Gastrocnemius medialis (tissue), 4 donors: Measurements from ENCODE around the gene MRAP2. TPM values are rescaled to one million over a fixed set of nuclear protein-coding genes. Genes with fewer than 3 reads are reported as not detected.
"Not testable (repeated sequence)": the region's sequence is repeated elsewhere in the genome, so short reads cannot be mapped to it uniquely, and the experiment has no call there.

Source experiments
- ATAC-seq, 2 donors: fragments of 150-250 bp; one replicate each; pipeline ENCODE4 v1.9.1; 2016
- DNase-seq, 2 donors: peaks; one replicate each; pipeline ENCODE4 v3.0.0-alpha.2; 2019
- H3K27ac ChIP-seq, 4 donors: fragments of 200-600 bp; sonication (generic); 1 replicate in 1 of 4; 2 replicates in 3 of 4; pipeline ENCODE4 v1.5.1; 2016 to 2018; ENCODE audit warnings: mild to moderate bottlenecking in 2 of 4, moderate library complexity in 1 of 4
- H3K27me3 ChIP-seq, 3 donors: fragments of 200-600 bp; sonication (generic) in 2 of 3; 1 replicate in 1 of 3; 2 replicates in 2 of 3; pipeline versions ENCODE4 v1.5.1 to v1.6.0; 2016 to 2019; ENCODE audit warnings: mild to moderate bottlenecking in 1 of 3, moderate library complexity in 1 of 3
- H3K36me3 ChIP-seq, 2 donors: fragments of 200-600 bp; sonication (generic) in 1 of 2; one replicate each; pipeline ENCODE4 v1.5.1; 2017 to 2018
- H3K4me1 ChIP-seq, 2 donors: fragments of 200-600 bp; sonication (generic) in 1 of 2; one replicate each; pipeline ENCODE4 v1.5.1; 2016 to 2017; ENCODE audit warnings: mild to moderate bottlenecking in 2 of 2
- H3K4me3 ChIP-seq, 4 donors: fragments of 200-600 bp; sonication (generic) in 3 of 4; 1 replicate in 1 of 4; 2 replicates in 3 of 4; pipeline ENCODE4 v1.5.1; 2016 to 2019; ENCODE audit warnings: mild to moderate bottlenecking in 2 of 4
- H3K9me3 ChIP-seq, 3 donors: fragments of 200-600 bp; sonication (generic) in 2 of 3; 1 replicate in 1 of 3; 2 replicates in 2 of 3; pipeline ENCODE4 v1.5.1; 2016 to 2019
- POLR2A ChIP-seq, 2 donors: fragments of 450-650 bp; IDR thresholded peaks; one replicate each; pipeline ENCODE4 v1.6.1; 2017; ENCODE audit warnings: antibody characterized with exemption in 2 of 2, mild to moderate bottlenecking in 2 of 2, moderate library complexity in 2 of 2
- in situ Hi-C, 4 donors: fragments of 200-750 bp; cut with MboI; loops; one replicate each; pipeline versions ENCODE4 v1.15.0 to v1.8.0; 2017; ENCODE audit warnings: low sequenced_read_pairs in 4 of 4
- intact Hi-C: fragments of 100-400 bp; cut with DNase I; formaldehyde crosslinking; loops from one replicate; pipeline ENCODE4 v1.15.1; 2023; ENCODE audit warnings: low total_unique reads
- total RNA-seq, 4 donors: library from RNA; depleted of rRNA; stranded (reverse); fragments of >200 nt; gene quantifications; one replicate each; pipeline versions ENCODE4 v1.1.0 to v1.2.3, GENCODE V29; 2016
- TF ChIP-seq, protein P1 (sequence below), 5 experiments: fragments of 450-650 bp in 3 of 5; fragments of 200-600 bp in 2 of 5; sonication (generic) in 2 of 5; IDR thresholded peaks in 4 of 5; conservative IDR thresholded peaks in 1 of 5; 1 replicate in 4 of 5; 2 replicates in 1 of 5; pipeline ENCODE4 v1.5.1; 2016 to 2019; ENCODE audit warnings: antibody characterized with exemption in 5 of 5, mild to moderate bottlenecking in 3 of 5, moderate library complexity in 3 of 5

MRAP2 gene
- total RNA-seq, 4 donors from 2014 or later, result 0.29 TPM; not detected in 3

DNA sequence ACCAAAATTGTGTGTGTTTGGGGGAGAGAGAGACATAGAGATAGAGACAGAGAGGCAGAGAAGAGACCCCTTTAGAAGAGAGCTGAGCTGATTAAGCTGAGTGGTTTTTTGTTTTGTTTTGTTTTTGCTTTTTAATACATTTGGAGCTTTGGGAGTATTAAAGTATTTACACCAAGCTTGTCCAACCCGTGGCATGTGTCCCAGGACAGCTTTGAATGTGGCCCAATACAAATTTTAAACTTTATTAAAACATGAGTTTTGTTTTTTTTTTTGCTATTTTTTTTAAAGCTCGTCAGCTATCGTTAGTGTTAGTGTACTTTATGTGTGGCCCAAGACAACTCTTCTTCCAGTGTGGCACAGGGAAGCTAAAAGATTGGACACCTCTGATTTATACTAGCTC is 56.0 kb downstream of the MRAP2 start:
- Histone ChIP-seq H3K4me3 (no peak overlapping the region), H3K27me3 (no peaks in the 10 kb centered on the region), H3K4me1 (no peaks in the 10 kb centered on the region), H3K36me3 (no peaks in the 10 kb centered on the region), H3K27ac (no peak overlapping the region), H3K9me3 (no peaks in the 10 kb centered on the region)
- ATAC-seq, result no peak
- intact Hi-C loops, result no loop called here
- in situ Hi-C loops, result no loop called here
- no peak for DNase-seq
- TF ChIP-seq, protein P1, sequence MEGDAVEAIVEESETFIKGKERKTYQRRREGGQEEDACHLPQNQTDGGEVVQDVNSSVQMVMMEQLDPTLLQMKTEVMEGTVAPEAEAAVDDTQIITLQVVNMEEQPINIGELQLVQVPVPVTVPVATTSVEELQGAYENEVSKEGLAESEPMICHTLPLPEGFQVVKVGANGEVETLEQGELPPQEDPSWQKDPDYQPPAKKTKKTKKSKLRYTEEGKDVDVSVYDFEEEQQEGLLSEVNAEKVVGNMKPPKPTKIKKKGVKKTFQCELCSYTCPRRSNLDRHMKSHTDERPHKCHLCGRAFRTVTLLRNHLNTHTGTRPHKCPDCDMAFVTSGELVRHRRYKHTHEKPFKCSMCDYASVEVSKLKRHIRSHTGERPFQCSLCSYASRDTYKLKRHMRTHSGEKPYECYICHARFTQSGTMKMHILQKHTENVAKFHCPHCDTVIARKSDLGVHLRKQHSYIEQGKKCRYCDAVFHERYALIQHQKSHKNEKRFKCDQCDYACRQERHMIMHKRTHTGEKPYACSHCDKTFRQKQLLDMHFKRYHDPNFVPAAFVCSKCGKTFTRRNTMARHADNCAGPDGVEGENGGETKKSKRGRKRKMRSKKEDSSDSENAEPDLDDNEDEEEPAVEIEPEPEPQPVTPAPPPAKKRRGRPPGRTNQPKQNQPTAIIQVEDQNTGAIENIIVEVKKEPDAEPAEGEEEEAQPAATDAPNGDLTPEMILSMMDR (IDR thresholded peaks at IDR 0.05 in 4 of 5, conservative IDR thresholded peaks at IDR 0.05 in 1 of 5), result no peak
- TF ChIP-seq POLR2A (IDR thresholded peaks at IDR 0.05), result no peak

DNA sequence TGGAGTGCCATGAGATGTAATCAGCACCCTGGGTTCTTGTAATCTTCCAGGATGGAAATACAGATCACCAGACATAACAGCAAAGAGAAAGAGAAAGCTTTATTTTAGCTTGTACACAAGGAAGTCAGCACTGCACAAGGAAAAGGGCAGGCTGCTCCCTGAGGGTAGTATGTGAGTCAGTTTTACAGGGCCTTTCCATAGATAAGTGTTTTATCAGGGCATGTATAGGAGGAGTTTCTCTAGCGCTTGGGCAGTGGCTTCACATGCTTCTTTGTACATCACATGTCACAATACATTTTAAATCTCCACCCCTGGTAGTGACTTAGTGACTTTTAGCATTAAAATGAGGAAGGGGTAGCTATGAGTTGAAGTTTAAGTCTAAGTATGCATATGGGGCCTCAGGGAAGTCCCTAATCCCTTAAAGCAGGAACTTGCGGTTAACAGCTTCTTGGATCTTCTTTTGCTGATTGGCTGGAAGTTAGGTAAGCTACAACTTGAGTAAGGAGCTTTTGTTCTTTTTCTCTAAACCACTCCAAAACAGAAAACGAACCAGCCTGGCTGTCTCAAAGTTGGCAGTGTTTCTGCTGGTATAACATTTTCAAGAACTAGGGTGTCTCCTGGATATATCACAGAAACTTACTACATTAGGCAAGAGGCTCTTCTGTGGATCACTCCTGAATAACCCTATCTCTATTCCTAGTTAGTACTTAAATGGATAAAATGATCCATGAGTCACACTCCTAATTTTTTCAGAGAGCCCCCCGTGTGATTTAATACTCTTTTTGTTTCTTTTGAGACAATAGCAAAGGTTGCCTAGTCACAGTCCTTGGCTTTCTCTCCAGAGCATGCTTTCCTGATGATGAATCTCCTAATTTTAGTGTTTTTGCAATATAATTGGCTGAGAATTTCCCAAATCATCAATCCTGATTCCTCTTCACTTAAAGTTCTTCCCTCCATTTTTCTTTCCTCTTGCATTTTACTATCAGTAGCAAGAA is 60.2 kb downstream of the MRAP2 start:
- Histone ChIP-seq H3K4me3 (no peak overlapping the region), H3K4me1 (no peaks in the 10 kb centered on the region), H3K27me3 (no peaks in the 10 kb centered on the region), H3K27ac (no peak overlapping the region), H3K9me3 (no peaks in the 10 kb centered on the region), H3K36me3 (no peaks in the 10 kb centered on the region)
- TF ChIP-seq, protein P1 (IDR thresholded peaks at IDR 0.05 in 4 of 5, conservative IDR thresholded peaks at IDR 0.05 in 1 of 5), result no peak
- no peak for TF ChIP-seq POLR2A (IDR thresholded peaks at IDR 0.05)
- in situ Hi-C loops, result no loop called here
- DNase-seq, result no peak
- intact Hi-C loops, result no loop called here
- ATAC-seq, result no peak

DNA sequence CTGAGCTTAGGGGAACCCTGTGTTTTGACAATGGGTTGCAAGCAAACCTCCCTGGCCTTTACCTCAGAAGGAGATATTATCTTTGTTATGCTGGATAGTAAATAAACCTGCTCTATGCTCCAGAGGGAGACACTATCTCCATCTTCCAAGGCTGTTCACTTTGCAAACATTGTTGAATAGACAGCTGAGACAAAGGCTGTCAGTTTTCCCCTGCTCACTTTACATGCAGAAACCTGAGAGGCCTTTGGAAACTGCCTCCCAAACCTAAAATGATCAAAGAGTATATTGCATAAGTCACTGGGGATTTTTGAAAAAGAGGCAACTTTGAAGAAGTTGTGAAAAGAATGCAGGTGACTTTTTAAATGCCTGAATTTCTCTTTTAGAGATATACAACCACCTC is 61.6 kb downstream of the MRAP2 start:
- in situ Hi-C loops, result no loop called here
- no peak for ATAC-seq
- Histone ChIP-seq H3K4me3 (no peak overlapping the region), H3K36me3 (no peaks in the 10 kb centered on the region), H3K27me3 (no peaks in the 10 kb centered on the region), H3K27ac (no peak overlapping the region), H3K9me3 (no peaks in the 10 kb centered on the region), H3K4me1 (no peaks in the 10 kb centered on the region)
- no peak for DNase-seq
- no peak for TF ChIP-seq POLR2A (IDR thresholded peaks at IDR 0.05)
- TF ChIP-seq, protein P1 (IDR thresholded peaks at IDR 0.05 in 4 of 5, conservative IDR thresholded peaks at IDR 0.05 in 1 of 5), result no peak
- intact Hi-C loops, result no loop called here

DNA sequence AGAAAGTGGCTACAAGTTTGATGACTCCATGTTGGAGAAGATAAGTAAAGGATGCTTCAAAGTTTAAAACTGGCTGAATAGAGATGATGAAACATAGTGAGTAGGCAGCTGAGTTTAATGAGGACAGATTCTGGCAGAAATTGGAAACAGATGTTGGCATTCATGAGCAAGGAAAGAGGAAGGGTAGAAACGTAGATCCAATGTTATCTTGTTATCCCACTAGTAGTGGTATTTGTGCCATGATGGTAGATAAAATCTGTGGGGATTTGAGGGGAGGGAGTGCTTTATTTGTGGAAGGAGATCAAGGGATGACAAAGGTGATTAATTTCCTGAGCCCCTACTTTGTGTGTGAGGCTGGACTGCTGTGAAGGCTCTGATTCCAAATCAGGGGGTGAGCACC is 69.5 kb downstream of the MRAP2 start:
- no peak overlapping the region for H3K4me3 ChIP-seq
- no peak overlapping the region for H3K27ac ChIP-seq
- H3K9me3 ChIP-seq, result no peaks in the 10 kb centered on the region
- DNase-seq, result no peak
- no peaks in the 10 kb centered on the region for H3K4me1 ChIP-seq
- no peaks in the 10 kb centered on the region for H3K27me3 ChIP-seq
- TF ChIP-seq, protein P1 (IDR thresholded peaks at IDR 0.05 in 4 of 5, conservative IDR thresholded peaks at IDR 0.05 in 1 of 5), result no peak
- no peak for TF ChIP-seq POLR2A (IDR thresholded peaks at IDR 0.05)
- no peaks in the 10 kb centered on the region for H3K36me3 ChIP-seq
- intact Hi-C loops (no loop called here), in situ Hi-C loops (no loop called here)
- ATAC-seq, result no peak

DNA sequence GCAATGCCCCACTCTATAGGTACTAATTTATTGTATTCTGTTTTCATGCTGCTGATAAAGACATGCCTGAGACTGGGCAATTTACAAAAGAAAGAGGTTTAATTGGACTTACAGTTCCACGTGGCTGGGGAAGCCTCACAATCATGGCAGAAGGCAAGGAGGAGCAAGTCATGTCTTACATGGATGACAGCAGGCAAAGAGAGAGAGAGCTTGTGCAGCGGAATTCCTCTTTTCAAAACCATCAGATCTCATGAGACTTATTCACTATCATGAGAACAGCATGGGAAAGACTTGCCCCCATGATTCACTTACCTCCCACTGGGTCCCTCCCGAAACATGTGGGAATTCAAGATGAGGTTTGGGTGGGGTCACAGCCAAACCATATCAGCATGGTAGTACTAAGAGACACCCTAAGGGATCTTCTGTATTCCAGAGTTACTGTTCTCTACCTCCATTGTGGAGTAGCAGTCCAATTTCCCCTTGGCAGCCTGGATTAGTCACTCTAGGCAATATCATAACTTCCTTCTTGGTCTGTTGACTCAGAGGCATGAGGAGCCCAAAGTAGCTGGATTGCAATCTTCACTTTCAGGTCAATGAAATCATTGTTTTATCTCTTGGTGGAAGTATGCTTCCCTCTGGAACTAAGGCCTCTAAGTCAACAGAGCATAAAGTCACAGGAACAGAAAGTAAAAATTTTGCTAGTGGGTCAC is 71.8 kb downstream of the MRAP2 start:
- H3K4me1 ChIP-seq, H3K4me3 ChIP-seq, H3K36me3 ChIP-seq, intact Hi-C loops, H3K9me3 ChIP-seq, ATAC-seq, in situ Hi-C loops, H3K27ac ChIP-seq, DNase-seq, H3K27me3 ChIP-seq: not testable (repeated sequence)
